GM19238 (cell line): ENCODE results near the gene SH2D7.
A peak's percentile ranks its signal among the peaks of the same experiment; 100 is the strongest.
"Not testable (repeated sequence)": the region's sequence is repeated elsewhere in the genome, so short reads cannot be mapped to it uniquely, and the experiment has no call there.

Experiments
- DNase-seq: peaks from one replicate; pipeline ENCODE4 v3.0.0; 2011; ENCODE audit warnings: low spot score; ENCODE audit not compliant: insufficient read length

SH2D7 gene

GRCh38 chr15:78133801-78134200 lies 41.4 kb downstream of the SH2D7 start:
- DNase-seq, result no peak

DNA sequence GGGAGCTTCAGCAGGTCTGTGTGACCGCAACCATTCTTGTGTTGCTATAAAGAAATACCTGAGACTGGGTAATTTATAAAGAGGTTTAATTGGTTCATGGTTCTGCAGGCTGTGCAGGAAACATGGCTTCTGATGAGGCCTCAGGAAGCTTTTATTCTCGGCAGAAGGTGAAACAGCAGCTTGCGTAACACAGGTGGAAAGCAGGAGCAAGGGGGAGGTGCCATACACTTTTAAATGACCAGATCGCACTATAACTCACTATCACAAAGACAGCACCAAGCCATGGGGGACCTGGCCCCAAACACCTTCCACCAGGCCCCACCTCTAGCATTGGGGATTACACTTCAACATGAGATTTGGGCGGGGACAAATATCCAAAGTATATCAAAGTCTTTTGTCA lies 47.2 kb downstream of the SH2D7 start:
- no peak for DNase-seq

DNA sequence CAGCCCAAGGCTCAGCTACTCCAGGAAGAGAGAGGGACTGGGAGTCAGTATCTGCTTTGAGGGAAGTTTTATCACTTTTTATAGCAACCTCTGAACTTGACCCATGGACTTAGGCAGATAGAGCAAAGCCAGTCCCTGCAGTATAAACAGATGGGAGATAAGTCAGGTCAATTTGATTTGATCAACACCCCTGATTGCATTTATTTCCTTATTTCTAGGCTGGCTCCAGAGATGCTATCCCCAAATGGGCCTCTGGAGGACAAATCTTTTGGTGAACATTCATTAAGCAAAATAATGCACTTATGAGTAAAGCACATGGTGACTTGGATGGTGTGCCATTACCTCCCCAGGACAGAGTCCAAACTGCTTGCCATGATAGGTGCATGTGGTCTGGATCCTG lies 47.9 kb downstream of the SH2D7 start:
- no peak for DNase-seq

DNA sequence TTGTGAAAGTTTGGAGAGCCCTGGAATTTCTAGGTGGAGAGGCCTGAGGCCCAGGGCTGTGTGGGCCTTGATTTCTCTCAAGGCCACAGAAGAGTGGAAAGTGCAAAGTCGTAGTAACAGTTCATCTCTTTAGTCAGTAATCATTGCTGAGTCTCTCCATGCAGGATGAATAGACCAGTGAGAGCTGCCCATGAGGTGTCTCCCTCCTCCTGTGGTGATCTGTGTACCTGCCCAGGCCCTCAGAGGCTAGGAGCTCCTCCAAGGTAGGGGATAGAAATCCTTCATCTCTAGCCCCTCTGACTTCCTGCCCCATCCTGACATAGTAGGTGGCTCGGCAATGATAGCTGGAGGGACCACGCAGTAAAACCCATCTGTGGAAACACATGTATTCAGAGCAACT lies 50.0 kb downstream of the SH2D7 start:
- DNase-seq, result no peak

- DNase-seq, result no peak
These were observed 54.2 kb downstream of the SH2D7 start for GRCh38 chr15:78146425-78147154.

- DNase-seq, result no peak
These were observed 55.2 kb downstream of the SH2D7 start for GRCh38 chr15:78147566-78147965.

GRCh38 chr15:78148392-78149067 lies 56.2 kb downstream of the SH2D7 start:
- DNase-seq, result no peak

GRCh38 chr15:78149068-78149804 lies 56.9 kb downstream of the SH2D7 start, which contains the start of gene IDH3A:
Gene IDH3A, plus strand, starts transcription at chr15:78149362. Its CDS starts 42 bp downstream, at chr15:78149404.
- DNase-seq, result peak; percentile 89

DNA sequence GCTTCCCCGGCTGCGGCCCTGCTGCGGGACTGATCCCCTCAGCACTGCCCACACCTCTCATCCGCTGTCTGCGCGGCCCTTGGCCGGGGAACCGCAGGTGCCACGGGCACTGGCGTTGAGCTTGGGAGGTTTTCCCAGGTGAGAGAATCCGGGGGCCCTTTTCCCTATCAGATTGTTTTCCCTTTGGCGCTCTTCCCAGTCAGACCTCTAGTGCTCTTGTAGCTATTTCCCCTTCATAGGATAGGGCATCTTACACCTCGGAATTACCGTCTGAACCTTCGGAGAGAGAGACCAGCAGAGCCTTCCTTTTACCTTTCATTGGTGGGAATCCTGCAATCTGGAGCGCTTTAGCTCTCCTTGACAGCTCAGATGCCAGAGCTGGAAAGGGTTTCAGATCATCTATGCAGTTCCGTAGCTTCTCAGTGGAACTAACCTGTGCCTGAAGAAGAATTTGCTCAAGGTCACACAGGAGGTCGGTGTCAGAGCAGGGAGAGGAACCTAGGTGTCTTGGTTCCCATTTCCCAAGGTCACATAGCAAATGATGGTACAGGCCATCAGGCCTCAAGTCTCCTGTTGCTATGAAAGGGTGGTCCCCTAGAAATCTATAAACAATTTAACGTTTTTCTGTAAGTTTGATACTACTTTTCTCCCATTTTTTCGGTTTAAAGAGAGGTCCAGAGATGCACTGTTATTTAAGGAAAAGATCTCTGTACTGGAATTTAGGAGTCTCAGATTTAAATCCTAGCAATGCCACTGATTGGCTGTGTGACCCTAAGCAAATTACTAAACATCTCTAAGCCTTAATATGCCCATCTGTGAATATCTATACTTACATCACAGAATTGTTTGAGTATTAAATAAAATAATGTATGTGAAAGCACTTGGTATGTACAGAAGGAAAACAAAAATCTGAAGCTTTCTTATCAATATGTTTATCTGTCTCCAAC lies 57.7 kb downstream of the SH2D7 start:
- no peak for DNase-seq

GRCh38 chr15:78151075-78151474 lies 58.7 kb downstream of the SH2D7 start:
- DNase-seq, result not testable (repeated sequence)
